ENCODE measurements around the gene CALCOCO2. TPM values are rescaled to one million over a fixed set of nuclear protein-coding genes. Genes with fewer than 3 reads are reported as not detected.

The CALCOCO2 gene
- total and polyA plus RNA-seq, 2 of the 13 experiments (the other 11 are each of a cell fraction or from before 2014, with no cell fraction given): 72.9 to 111 TPM

DNA sequence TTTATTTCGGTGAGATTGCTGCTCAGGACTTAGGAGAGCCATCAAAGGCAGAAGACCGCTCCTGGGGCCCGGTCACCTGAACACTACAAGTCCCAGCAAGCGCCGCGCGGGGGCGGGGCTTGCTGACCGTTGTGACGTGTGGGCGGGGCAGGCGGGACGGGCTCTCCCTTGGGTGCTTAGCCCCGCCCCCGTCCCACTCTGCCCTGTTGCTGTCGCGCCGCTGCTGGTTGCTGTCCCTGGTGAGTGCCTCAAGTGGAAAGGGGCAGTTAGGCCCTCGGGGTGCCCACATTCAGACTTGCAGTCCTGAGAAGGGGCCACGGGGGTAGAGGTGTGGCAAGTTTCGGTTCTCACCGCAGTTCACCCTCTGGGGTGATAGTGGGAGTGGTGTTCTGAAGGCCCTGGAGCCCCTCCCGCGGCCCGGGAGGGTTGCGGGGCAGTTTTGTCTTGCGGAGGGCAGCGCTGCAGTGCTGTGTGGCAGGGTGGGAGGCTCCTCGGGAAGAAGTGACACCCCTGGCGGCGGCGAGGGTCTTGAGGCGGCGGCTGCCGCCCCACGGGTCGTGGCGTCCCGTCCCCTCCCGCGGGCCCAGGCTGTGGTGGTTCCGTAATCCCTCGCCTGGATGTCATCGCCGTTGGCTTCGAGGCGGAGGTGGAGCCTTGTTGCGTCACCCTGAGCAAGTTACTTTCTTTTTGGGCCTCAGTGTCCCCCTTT, at the start of gene CALCOCO2 (continued):
- TF ChIP-seq, protein P1, sequence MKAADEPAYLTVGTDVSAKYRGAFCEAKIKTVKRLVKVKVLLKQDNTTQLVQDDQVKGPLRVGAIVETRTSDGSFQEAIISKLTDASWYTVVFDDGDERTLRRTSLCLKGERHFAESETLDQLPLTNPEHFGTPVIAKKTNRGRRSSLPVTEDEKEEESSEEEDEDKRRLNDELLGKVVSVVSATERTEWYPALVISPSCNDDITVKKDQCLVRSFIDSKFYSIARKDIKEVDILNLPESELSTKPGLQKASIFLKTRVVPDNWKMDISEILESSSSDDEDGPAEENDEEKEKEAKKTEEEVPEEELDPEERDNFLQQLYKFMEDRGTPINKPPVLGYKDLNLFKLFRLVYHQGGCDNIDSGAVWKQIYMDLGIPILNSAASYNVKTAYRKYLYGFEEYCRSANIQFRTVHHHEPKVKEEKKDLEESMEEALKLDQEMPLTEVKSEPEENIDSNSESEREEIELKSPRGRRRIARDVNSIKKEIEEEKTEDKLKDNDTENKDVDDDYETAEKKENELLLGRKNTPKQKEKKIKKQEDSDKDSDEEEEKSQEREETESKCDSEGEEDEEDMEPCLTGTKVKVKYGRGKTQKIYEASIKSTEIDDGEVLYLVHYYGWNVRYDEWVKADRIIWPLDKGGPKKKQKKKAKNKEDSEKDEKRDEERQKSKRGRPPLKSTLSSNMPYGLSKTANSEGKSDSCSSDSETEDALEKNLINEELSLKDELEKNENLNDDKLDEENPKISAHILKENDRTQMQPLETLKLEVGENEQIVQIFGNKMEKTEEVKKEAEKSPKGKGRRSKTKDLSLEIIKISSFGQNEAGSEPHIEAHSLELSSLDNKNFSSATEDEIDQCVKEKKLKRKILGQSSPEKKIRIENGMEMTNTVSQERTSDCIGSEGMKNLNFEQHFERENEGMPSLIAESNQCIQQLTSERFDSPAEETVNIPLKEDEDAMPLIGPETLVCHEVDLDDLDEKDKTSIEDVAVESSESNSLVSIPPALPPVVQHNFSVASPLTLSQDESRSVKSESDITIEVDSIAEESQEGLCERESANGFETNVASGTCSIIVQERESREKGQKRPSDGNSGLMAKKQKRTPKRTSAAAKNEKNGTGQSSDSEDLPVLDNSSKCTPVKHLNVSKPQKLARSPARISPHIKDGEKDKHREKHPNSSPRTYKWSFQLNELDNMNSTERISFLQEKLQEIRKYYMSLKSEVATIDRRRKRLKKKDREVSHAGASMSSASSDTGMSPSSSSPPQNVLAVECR (CRISPR knock-in tag; IDR thresholded peaks at IDR 0.05; ENCODE audit: borderline replicate concordance): peak; percentile 88; the same call in 1 of the 2 replicates
- peak; percentile 27; the same call in 1 of the 2 replicates for TF ChIP-seq BRCA1 (CRISPR knock-in tag; IDR thresholded peaks at IDR 0.05)
- peak; percentile 40; the same call in 1 of the 2 replicates for TF ChIP-seq KLF15 (CRISPR knock-in tag; IDR thresholded peaks at IDR 0.05; ENCODE audit: borderline replicate concordance)
- peak; percentile 52; the same call in 1 of the 2 replicates for TF ChIP-seq TCF7 (IDR thresholded peaks at IDR 0.05; ENCODE audit: low read depth)
- TF ChIP-seq ZNF335 (CRISPR knock-in tag; IDR thresholded peaks at IDR 0.05): peak; percentile 74
- peak; percentile 86 for TF ChIP-seq BORCS8-MEF2B (CRISPR knock-in tag; IDR thresholded peaks at IDR 0.05)
- peak; percentile 92; the same call in 1 of the 2 replicates for TF ChIP-seq SNAI1 (CRISPR knock-in tag; IDR thresholded peaks at IDR 0.05; ENCODE audit: borderline replicate concordance)
- peak; percentile 9; the same call in 1 of the 2 replicates for TF ChIP-seq ELF3 (CRISPR knock-in tag; IDR thresholded peaks at IDR 0.05)
- TF ChIP-seq PHF5A (CRISPR knock-in tag; IDR thresholded peaks at IDR 0.05; ENCODE audit: low read depth, unreplicated experiment): no peak
- TF ChIP-seq, protein P2, sequence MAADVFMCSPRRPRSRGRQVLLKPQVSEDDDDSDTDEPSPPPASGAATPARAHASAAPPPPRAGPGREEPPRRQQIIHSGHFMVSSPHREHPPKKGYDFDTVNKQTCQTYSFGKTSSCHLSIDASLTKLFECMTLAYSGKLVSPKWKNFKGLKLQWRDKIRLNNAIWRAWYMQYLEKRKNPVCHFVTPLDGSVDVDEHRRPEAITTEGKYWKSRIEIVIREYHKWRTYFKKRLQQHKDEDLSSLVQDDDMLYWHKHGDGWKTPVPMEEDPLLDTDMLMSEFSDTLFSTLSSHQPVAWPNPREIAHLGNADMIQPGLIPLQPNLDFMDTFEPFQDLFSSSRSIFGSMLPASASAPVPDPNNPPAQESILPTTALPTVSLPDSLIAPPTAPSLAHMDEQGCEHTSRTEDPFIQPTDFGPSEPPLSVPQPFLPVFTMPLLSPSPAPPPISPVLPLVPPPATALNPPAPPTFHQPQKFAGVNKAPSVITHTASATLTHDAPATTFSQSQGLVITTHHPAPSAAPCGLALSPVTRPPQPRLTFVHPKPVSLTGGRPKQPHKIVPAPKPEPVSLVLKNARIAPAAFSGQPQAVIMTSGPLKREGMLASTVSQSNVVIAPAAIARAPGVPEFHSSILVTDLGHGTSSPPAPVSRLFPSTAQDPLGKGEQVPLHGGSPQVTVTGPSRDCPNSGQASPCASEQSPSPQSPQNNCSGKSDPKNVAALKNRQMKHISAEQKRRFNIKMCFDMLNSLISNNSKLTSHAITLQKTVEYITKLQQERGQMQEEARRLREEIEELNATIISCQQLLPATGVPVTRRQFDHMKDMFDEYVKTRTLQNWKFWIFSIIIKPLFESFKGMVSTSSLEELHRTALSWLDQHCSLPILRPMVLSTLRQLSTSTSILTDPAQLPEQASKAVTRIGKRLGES (CRISPR knock-in tag; IDR thresholded peaks at IDR 0.05; ENCODE audit: borderline replicate concordance): 0 out of 2 replicates have a peak, but pooled peaks have one; percentile 8
- peak; percentile 94; the same call in 1 of the 2 replicates for TF ChIP-seq SIN3A (IDR thresholded peaks at IDR 0.05; ENCODE audit: borderline replicate concordance, low read depth, low read length)
- no peak for TF ChIP-seq ZNF709 (CRISPR knock-in tag; IDR thresholded peaks at IDR 0.05)
- TF ChIP-seq ZNF446 (CRISPR knock-in tag; IDR thresholded peaks at IDR 0.05): no peak
- no peak for TF ChIP-seq HNF1A (IDR thresholded peaks at IDR 0.05; ENCODE audit: low read depth)
- peak; percentile 58; the same call in 1 of the 2 replicates for TF ChIP-seq HNF1A (CRISPR knock-in tag; IDR thresholded peaks at IDR 0.05; ENCODE audit: borderline replicate concordance)
